IMR-90 (cell line): ENCODE results near the gene NPAS2.

Experiments used
- CEBPB ChIP-seq: IDR thresholded peaks from 2 replicates; pipeline ENCODE4 v1.6.1; 2012; ENCODE audit warnings: low read depth, low read length, improper control_type of control experiment
- CTCF ChIP-seq: conservative IDR thresholded peaks from 2 replicates; pipeline ENCODE4 v1.5.1; 2012; ENCODE audit warnings: mild to moderate bottlenecking, low read depth, low read length, improper control_type of control experiment
- POLR2A ChIP-seq: IDR thresholded peaks from 2 replicates; pipeline ENCODE4 v1.6.1; 2012; ENCODE audit warnings: mild to moderate bottlenecking, low read depth, low read length
- RAD21 ChIP-seq: IDR thresholded peaks from 2 replicates; pipeline ENCODE4 v1.6.1; 2012; ENCODE audit warnings: low read length, improper control_type of control experiment
- SMC3 ChIP-seq: fragments of 150-350 bp; IDR thresholded peaks from 2 replicates; pipeline ENCODE4 v1.6.1; 2016; ENCODE audit warnings: low read depth, mild to moderate bottlenecking, antibody characterized with exemption, low read length, moderate library complexity

- TF ChIP-seq SMC3 (no peak), CTCF (no peak), RAD21 (no peak), POLR2A (no peak), CEBPB (no peak)
Observed at GRCh38 chr2:100800915-100801314, 19.0 kb upstream of the NPAS2 start.
